Kidney (tissue), 14 donors: ENCODE measurements around the gene PTPRQ. TPM values are rescaled to one million over a fixed set of nuclear protein-coding genes. Genes with fewer than 3 reads are reported as not detected.

ENCODE experiments used
- DNase-seq, 5 donors: peaks; one replicate each; pipeline ENCODE4 v3.0.0-alpha.2; 2013 to 2020
- FAIRE-seq: peaks from 2 replicates; lab custom pipeline; 2012; peaks lifted over from hg19 to GRCh38; lab: Jason Lieb, UNC
- H3K27ac ChIP-seq, 2 donors: one replicate each; pipeline ENCODE4 v1.7.0; 2013; ENCODE audit warnings: low read depth in 2 of 2, low read length in 2 of 2, inconsistent platforms in 1 of 2
- H3K27me3 ChIP-seq: one replicate; pipeline ENCODE4 v1.7.1; 2013; ENCODE audit warnings: low read length, inconsistent platforms; ENCODE audit not compliant: control insufficient read depth, insufficient read depth
- H3K36me3 ChIP-seq, 3 donors: one replicate each; pipeline versions ENCODE4 v1.7.0 to v1.7.1; 2013; ENCODE audit warnings: low read length in 3 of 3, control low read depth in 1 of 3, inconsistent platforms in 1 of 3; ENCODE audit not compliant: insufficient read depth in 3 of 3, control insufficient read depth in 2 of 3
- H3K4me1 ChIP-seq, 3 donors: one replicate each; pipeline versions ENCODE4 v1.7.0 to v1.7.1; 2013; ENCODE audit warnings: low read length in 3 of 3, inconsistent platforms in 1 of 3, low read depth in 1 of 3; ENCODE audit not compliant: control insufficient read depth in 2 of 3, insufficient read depth in 2 of 3
- H3K4me3 ChIP-seq, 3 donors: one replicate each; pipeline versions ENCODE4 v1.7.0 to v1.8.1; 2013; ENCODE audit warnings: low read length in 3 of 3, control low read depth in 1 of 3, inconsistent platforms in 1 of 3
- H3K9ac ChIP-seq, 3 donors: one replicate each; pipeline versions ENCODE4 v1.7.0 to v1.7.1; 2013; ENCODE audit warnings: low read length in 3 of 3, control low read depth in 1 of 3, inconsistent platforms in 1 of 3
- H3K9me3 ChIP-seq, 3 donors: one replicate each; pipeline versions ENCODE4 v1.7.0 to v1.7.1; 2013; ENCODE audit warnings: low read length in 3 of 3, control low read depth in 1 of 3, inconsistent platforms in 1 of 3; ENCODE audit not compliant: control insufficient read depth in 2 of 3, insufficient read depth in 1 of 3
- CTCF ChIP-seq: IDR thresholded peaks from 3 replicates; pipeline ENCODE4 v1.5.1; 2012; ENCODE audit warnings: mild to moderate bottlenecking, moderate library complexity, borderline replicate concordance; ENCODE audit not compliant: insufficient read depth; ENCODE audit errors: extremely low read depth
- intact Hi-C: fragments of 100-400 bp; cut with DNase I; formaldehyde crosslinking; loops from one replicate; pipeline ENCODE4 v1.11.1; 2022
- polyA plus RNA-seq: library from polyadenylated mRNA; stranded (reverse); fragments of 350-450 nt; fragmentation: Illumina TruSeq; extraction: RNeasy Lipid Tissue Mini Kit (QIAGEN cat#74804); gene quantifications from one replicate; pipeline ENCODE4 v1.2.3, GENCODE V29; 2014; ENCODE audit warnings: low read depth, low replicate concordance; ENCODE audit not compliant: insufficient read depth
- total RNA-seq: library from RNA; stranded (reverse); fragmentation: NEBNext Ultra II Directional; extraction: Animal tissue kit (Norgen Biotek cat#: 25700); gene quantifications from one replicate; pipeline ENCODE4 v1.2.1, GENCODE V29; 2021
- donor health status: control.
- donor health status: control.
- donor health status: control.
- donor health status: control.
- donor health status: control.
- donor health status: DM: yes; HTN: yes; CAD: no.
- donor health status: Normal renal cell carcinoma (clear cell type).

Gene PTPRQ
- total and polyA plus RNA-seq, 2 donors from 2014 or later: 0.25 to 3.1 TPM

GRCh38 chr12:80702889-80703805 lies 259.1 kb downstream of the PTPRQ start:
- TF ChIP-seq CTCF: no peak
- no peaks in the 10 kb centered on the region for H3K36me3 ChIP-seq
- intact Hi-C loops: no loop called here
- no peaks in the 10 kb centered on the region for H3K9me3 ChIP-seq
- FAIRE-seq (peak; percentile 3), DNase-seq (no peak)
- peak overlapping the region; percentile 30 to 63 for H3K27ac ChIP-seq
- H3K27me3 ChIP-seq: peaks cover 7% of the 10 kb centered on the region
- no peaks in the 10 kb centered on the region for H3K4me1 ChIP-seq
- peak overlapping the region in 1 of 3 donors; percentile 15 for H3K9ac ChIP-seq
- peak overlapping the region in 2 of 3 donors; percentile 39 to 47 for H3K4me3 ChIP-seq

- H3K4me1 ChIP-seq: peaks cover 0 to 5% (median 0%) of the 10 kb centered on the region in 3 donors
- no peak for TF ChIP-seq CTCF
- no peak for FAIRE-seq
- H3K27ac ChIP-seq: no peak overlapping the region
- no peak for DNase-seq
- intact Hi-C loops: no loop called here
- no peaks in the 10 kb centered on the region for H3K36me3 ChIP-seq
- H3K9ac ChIP-seq: no peak overlapping the region
- H3K27me3 ChIP-seq: peaks cover 13% of the 10 kb centered on the region
- no peaks in the 10 kb centered on the region for H3K9me3 ChIP-seq
- no peak overlapping the region for H3K4me3 ChIP-seq
Measured at GRCh38 chr12:80704420-80704819, 260.4 kb downstream of the PTPRQ start.

- H3K36me3 ChIP-seq: no peaks in the 10 kb centered on the region
- no peak for DNase-seq
- H3K9me3 ChIP-seq: no peaks in the 10 kb centered on the region
- H3K9ac ChIP-seq: no peak within 1 kb of the TSS
- intact Hi-C loops: no loop called here
- peaks cover 26% of the 10 kb centered on the region for H3K27me3 ChIP-seq
- FAIRE-seq: no peak
- H3K4me1 ChIP-seq: peaks cover 0 to 5% (median 0%) of the 10 kb centered on the region in 3 donors
- H3K4me3 ChIP-seq: peak within 1 kb of the TSS in 1 of 3 donors; percentile 38
- TF ChIP-seq CTCF: no peak
- H3K27ac ChIP-seq: no peak within 1 kb of the TSS
Measured at GRCh38 chr12:80707126-80707829, 263.2 kb downstream of the PTPRQ start, which contains the start of gene MYF6. Gene MYF6 (plus strand): TSS chr12:80707634. CDS start chr12:80707720, 86 bp downstream.
